Bone marrow (tissue), 2 donors: ENCODE measurements around the gene PFKL.

Experiments
- DNase-seq, 2 donors: peaks; one replicate each; lab custom pipeline; 2025; lab: John Stamatoyannopoulos, UW

The PFKL gene

DNA sequence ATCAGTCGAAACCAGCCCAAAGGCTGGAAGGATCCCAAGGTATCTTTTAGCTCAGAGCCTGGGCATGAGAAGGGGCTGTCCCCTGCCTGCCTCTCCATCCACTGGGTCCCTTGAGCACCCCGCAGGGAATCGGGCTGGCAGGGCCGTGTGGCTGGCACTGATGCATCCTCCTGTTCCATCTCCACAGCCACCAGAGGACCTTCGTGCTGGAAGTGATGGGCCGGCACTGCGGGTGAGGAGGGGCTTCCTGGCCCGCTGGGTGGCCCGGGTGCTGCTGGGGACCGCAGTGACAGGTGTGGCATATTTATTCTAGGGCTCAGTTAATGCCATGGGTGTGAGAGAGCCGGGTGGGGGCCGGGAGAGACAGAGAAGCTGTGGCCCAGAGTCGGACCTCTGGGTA lies 13.6 kb downstream of the PFKL start:
- DNase-seq: no peak

DNA sequence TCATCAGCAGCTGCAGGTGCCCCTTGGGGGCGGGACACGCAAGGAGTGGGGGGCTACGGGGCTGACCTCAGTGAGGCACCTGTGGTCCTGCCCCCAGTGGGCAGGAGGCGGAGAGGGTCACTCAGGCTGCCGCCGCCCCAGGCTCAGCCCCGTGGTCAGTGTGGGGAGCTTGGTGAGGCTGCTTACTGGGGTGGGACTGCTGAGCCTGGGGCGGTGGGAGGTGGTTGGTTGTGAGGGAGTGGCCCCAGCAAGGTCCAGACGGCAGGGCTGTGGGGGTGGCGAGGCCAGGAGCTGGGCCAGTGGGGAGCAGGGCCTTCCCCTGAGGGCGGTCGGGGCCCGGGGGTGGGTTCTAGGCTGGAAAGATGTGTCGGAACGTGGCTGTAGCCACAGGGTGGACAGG lies 14.3 kb downstream of the PFKL start:
- DNase-seq: no peak

DNA sequence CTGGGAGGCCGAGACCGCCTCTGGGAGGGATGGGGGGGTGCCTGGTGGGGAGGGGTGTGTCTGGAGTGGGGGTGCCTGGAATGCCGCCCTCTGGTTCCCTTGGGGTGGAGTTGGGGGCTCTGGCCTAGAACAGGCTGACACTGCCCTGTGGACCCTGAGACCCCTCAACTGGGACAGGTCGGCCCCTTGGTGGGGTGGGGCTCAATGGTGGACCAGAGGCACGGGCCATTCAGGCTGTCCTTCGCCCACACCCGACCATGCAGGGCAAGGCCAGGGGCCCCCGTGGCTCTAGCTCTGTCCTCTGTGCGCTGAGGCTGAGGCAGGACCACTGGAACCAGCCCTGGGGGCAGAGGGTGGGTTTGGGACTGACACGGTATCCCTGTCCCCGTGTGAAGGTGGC lies 14.7 kb downstream of the PFKL start:
- DNase-seq: no peak

DNA sequence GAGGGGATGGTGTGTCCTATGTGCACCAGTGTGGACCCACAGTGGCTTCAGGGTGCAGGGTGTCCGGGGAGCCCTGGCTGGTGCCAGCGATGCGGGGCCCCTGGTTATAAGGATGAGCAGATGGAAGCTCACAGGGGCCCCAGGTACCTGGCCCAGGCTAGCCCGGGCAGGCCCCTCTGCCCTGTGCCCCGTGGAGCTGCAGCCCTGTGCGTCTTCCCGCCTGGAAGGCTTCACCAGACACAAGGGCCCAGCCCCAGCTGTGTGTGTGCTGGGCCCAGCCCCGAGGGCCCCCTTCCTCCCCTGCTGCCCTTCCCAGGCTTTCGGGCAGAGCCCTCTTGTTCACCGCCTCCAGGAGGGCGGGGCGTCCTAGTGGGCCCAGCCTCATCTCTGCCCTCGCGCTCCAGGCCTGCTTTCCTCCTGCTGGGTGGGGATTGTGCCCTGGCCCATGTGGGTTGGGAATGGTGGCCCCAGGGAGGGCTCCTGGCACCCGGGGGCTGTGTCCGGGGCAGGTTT lies 15.9 kb downstream of the PFKL start:
- no peak for DNase-seq

DNA sequence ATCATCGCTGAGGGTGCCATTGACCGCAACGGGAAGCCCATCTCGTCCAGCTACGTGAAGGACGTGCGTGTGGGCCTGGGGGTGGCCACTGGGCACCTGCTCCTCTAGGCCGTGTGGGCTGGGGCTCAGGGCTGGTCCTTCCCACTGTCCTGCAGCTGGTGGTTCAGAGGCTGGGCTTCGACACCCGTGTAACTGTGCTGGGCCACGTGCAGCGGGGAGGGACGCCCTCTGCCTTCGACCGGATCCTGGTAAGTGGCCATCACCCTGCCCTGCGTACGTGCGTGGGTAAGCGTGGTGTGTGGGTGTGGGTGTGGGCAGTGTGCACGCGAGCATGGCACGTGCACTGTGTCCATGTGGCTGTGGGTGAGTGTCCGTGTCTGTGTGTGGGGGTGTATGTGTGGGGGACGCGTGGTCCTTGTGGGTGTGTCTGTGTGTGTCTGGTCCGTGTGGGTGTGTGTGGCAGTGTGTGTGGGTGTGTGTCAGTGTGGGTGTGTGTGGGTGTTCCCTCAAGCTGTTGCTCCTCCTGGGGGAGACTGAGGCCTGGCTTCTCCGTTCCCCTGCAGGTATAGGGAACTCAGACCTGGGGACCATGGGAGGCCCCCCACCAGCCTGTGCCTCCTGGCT lies 16.5 kb downstream of the PFKL start:
- DNase-seq: no peak

DNA sequence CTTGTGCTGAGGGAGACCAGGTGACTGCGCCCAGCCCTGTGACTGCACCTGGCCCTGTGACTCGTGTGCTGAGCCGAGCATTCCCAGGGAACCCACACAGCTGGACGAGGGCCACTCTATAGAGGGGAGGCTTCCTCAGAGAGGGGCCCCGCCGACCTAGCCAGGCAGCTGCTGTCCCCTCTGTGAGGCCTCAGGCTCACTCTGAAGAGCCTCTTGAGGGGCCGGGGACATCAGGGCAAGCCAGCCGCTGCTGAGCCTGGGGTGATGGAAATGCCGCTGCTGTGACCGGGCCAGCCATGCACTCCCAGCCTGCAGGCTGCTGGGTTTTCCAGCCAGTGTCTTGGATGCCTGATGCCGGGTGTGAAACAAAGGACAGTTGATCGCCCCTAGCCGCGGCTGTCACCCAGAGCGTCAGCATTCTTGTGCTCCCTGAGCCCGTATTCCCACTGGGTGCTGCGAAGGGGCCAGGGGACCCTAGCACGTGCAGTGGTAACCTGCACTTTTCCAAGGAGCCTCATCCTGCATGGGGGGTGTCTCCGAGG lies 17.5 kb downstream of the PFKL start:
- DNase-seq: no peak

DNA sequence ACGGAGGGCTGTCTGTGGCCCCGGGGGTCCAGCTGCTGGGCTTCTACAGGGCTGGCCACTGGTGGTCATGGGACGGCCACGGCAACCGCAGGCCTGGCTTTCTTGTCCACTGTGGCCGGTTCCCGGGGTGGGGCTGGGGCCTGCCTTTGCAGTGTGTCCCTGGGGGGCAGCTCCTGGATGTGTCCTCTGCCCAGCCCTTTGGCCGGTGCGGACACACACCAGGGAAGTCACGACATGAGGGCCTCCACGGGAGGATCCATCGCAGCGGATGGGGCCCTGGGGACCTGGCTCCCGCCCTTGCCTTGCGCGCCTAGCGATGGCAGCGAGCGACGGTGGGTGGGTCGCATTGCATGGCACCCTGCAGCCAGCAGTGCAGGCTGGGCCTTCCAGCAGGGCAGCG lies 18.0 kb downstream of the PFKL start:
- no peak for DNase-seq

DNA sequence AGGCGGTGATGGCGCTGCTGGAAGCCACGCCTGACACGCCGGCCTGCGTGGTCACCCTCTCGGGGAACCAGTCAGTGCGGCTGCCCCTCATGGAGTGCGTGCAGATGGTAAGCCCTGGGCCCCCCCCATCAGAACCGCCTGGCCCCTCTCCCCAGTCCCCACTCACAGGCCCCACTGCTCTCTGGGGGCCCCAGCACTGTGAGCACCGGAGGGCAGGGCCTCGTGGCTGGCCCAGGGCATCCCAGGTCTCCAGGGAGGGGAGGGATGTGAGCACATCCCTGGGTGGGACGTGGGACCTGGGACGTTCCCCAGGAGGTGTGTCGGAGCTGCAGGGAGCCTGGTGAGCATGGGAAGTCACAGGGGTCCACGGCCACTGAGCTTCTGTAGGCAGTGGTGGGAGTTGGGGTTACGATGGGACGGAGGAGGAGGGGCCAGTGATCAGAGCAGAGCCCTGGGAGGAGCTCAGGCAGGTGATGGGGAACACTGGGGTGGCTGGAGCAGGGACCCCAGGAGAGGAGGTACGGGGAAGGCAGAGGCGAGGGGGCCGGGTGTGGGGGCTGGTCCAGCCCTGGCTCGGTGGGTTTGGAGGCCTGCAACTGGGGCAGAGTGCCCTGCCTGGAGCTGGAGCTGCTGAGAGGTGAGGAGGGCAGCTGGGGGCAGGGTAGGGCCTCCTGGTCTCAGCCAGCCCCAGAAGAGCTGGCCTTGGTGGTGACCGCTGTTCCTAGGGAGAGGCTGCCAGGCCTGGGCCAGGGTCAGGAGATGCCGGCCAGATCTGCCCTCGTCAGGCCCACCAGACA lies 18.8 kb downstream of the PFKL start:
- DNase-seq: no peak

DNA sequence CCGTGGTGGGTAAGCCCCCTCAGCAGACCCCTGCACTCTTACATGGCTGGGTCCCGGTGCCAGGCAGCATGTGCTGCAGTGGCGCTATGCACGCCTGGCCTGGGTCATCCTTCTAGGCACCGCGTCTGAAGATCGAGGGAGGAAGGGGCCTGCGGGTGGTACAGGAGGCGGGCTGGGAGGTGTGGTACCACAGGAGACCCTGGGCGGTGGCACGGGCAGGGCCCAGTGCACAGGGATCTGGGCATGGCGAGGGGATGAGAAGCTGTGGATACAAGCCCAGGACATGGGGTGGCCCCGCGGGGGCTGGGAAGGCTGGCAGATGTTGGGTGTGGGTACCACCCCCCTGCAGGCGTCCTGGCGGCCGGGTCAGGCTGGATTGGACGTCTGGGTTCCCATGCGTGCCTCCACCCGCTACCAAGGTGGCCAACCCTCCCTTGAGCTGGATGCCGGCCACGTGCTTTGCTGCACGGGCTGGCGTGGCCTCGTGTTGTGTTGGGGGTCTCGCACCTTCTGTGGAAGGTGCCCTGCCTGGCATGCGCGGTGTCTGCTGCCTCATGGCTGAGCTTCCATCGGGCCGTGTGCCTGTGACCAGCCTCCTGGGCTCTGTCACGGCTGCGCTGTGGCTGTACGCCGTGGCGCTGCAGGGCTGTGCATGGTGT lies 19.7 kb downstream of the PFKL start:
- DNase-seq: no peak

DNA sequence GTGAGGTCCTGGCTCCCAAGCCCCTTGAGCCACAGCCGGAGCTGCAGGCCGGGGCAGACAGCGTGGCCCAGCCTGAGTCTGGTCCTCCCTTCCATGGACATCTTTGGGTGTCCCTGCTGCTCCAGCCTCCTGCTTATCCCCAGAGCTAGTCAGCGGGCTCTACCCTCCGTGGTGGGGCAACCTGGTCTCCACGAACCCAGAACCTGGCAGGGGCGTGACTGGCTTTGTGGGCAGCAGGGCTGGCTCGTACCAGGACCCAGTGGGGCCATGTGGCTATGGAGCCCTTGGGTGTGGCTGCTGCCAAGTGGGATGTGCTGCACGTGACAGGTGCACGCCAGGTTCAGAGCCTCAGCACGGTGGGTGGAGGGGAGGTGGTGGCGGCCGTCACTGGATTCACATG lies 21.0 kb downstream of the PFKL start:
- DNase-seq: no peak

DNA sequence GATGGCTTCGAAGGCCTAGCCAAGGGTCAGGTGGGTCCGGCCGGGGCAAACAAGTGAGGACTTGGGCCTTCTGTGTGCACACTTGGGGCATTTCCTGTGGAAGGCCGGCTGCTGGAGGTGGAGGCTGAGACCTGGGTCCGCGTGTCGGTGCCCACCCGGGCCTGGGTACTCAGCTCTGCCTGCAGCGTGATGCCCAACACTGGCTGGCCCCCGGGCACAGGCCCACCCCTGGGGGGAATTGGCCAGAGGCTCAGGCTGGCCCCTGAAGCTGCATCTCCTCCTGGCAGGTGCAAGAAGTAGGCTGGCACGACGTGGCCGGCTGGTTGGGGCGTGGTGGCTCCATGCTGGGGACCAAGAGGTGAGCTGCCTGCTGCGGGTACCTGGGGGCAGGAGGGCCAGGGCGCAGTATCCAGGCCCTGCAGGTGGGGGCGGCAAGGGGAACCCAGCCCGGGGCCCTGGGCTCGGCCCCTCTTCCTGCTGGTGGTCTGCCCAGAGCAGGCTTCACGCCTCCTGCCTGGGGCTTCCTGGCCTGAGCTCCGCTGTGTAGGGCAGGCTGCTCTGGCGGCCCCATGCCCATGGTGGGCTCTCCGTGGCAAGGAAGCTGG lies 22.1 kb downstream of the PFKL start:
- DNase-seq: no peak

DNA sequence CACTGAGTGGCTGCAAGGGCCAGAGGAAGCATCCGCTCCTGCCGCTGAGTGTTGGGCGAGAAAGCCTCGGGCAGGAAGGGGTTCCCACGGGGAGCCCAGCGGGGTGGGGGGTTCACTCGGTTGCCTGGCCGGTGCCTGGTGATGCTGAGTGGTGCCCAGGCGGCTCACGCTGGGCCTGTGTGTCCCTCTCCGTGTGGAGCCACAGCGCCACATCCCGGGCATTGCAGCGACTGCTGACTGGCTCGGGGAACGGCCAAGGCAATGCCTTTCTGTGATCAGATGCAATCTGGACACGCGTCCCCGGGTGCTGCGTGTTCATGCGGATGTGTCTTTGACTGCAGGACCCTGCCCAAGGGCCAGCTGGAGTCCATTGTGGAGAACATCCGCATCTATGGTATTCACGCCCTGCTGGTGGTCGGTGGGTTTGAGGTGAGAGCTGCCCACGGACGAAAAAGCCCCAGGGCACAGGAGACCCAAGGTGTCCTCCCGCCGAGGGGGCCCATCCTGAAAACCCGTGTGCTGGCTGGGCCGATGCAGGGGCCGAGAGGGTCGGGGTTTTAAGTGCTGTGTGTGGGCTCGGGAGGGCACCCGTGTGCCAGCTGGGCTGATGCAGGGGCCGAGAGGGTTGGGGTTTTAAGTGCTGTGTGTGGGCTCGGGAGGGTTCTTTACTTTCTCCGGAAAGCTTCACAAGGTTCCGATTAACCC lies 22.9 kb downstream of the PFKL start:
- no peak for DNase-seq

DNA sequence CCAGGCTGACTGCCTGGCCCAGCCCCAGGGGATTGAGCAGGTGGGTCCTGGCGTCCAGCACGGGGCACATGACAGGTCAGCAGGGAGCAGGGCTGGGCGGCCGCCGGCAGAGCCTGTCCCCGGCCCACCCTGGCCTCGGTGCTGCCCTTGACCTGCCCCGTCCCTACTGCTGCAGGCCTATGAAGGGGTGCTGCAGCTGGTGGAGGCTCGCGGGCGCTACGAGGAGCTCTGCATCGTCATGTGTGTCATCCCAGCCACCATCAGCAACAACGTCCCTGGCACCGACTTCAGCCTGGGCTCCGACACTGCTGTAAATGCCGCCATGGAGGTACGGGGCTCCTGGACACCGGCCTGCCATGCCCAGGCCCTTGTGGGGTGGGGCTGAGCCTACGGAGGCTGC lies 23.7 kb downstream of the PFKL start:
- DNase-seq: no peak

DNA sequence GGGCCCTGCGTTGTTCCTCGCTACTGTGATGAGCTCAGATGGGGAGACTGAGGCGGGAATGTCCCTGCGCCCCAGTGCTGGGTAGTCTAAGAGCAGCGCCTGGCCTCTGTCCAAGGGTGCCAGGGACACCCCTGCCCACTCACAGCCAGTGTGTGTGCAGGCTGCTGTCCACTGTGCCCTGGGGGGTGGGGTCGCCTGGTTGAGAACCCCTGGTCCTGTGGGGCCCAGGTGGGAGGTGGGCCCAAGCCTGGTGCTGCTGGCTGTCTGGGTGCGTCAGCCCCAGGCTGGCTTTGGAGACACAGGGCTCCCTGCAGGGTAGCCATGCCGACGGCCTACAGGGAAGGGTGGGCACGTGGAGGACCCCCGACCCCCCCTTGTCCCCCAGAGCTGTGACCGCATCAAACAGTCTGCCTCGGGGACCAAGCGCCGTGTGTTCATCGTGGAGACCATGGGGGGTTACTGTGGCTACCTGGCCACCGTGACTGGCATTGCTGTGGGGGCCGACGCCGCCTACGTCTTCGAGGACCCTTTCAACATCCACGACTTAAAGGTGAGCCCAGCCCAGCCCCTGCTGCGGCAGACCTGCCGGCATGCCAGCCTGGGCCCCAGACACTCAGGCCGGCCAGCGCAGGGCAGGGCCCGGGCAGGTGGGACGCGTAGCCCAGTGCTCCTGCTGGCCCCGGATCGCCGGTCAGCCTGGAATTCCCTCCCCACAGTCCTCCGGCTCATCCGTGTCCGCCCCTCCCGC lies 24.4 kb downstream of the PFKL start:
- DNase-seq: no peak

DNA sequence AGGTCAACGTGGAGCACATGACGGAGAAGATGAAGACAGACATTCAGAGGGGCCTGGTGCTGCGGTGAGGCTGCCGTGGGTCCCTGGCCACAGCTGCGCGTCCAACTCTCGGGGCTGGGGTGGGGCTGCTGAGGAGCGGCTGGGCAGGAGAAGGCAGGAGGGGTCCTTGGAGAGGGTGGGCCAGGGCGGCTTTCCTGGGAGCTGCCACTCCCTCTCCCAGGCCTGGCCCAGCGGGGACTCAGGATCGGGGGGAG lies 24.9 kb downstream of the PFKL start:
- DNase-seq: no peak

DNA sequence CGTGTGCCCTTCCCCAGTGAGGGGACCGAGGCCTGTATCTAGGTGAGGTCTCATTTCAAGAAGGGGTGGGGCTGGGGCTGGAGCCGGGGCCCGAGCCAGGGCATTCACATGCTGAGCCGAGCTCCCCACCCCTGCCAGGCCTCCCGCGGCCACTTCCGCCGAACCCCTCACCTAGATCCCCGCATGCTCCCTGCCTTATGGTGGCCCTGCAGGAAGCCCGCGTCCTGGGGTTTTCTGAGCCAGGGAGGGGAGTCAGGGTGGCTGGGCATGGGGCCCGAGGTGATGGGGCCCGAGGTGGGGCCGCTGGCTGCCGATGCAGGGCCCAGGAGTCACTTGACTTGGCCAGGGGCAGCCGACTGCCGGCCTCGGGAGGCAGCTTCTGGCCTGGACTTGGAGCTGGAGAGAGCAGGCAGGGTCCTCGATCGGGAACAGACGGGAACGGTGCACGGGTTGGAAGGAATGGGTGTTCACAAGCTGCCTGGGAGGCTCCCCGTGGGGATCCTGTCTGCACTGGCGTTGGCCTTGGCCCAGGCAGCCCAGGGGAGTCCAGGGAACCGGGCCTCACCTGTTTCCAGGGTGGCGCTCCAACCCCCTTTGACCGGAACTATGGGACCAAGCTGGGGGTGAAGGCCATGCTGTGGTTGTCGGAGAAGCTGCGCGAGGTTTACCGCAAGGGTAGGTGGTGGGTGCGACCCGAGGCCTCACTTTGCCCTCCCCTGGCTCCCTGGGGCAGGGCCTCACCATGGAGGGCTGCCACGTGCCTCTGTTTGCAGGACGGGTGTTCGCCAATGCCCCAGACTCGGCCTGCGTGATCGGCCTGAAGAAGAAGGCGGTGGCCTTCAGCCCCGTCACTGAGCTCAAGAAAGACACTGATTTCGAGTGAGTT lies 25.8 kb downstream of the PFKL start:
- DNase-seq: no peak

DNA sequence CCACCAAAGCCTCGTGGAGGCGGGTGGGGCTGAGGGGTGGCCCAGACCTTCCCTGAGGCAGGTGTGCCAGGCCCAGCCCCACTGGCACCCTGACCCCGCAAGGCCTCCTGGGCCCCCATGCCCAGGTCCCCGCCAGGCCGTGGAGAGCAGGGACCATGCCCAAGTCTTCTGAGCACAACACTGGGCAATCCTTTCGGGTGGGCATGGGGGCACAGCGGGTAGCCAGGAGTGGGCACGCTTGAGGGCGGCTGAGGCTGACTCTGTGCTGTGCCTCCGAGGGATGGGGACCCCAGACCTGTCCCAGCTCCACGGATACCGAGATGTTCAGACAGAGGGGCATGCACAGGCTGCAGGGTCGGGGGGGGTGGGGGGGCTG lies 26.4 kb downstream of the PFKL start:
- DNase-seq: no peak

DNA sequence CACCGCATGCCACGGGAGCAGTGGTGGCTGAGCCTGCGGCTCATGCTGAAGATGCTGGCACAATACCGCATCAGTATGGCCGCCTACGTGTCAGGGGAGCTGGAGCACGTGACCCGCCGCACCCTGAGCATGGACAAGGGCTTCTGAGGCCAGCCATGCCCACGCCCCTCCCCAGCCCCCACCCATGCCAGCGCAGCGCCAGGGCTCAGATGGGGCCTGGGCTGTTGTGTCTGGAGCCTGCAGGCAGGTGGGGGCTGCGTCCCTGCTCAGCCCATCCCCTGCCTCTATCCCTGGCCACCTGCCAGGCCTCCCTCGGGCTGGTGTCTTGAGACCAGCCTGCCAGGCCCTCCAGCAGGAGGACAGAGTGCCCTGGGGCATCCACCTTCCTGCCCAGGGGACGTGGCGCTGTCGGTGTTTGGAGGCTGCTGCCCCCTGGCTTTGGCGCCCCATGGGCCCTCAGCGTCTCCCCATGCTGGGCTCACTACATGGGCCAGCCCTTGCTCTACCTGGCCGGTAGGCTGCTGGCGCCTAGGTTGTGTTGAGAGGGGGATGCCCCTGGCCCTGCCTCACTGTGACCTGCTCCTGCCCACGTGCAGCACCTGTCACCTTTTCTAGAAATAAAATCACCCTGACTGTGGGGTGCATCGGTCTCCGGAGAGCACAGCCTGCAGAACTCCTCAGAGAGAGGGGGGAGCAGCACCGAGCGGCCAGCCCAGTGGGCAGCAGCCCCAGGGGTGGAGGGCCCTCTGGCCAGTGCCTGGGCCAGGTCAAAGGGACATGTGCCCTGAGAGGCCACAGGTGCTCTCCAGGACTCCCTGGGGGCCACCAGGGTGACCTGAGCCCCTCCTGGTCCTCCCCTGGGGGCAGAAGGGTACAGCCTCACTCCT lies 27.1 kb downstream of the PFKL start:
- no peak for DNase-seq

DNA sequence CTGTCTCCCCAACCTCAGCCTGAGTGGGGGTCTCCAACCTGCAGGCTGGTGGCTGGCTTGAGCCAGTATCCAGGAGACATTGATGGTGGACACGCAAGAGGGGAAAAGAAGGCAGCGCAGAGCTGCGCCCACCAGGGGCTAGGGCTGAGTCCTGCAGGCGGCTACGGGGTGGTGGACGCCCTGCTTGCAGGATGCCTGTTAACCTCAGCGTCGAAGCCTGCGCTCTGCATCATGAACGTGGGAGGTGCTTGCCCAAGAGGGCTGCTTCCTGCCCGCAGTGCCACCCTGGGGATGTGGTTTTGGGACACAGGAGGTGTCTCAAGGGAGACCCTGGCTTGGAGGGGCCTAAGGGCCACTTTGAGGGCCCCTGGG lies 27.7 kb downstream of the PFKL start:
- DNase-seq: no peak
